ENCODE data around the gene HCK.
"Not testable (repeated sequence)": the region's sequence is repeated elsewhere in the genome, so short reads cannot be mapped to it uniquely, and the experiment has no call there.

GRCh38 chr20:32121908-32122307 is 69.9 kb downstream of the HCK start:
- TF ChIP-seq, protein P1, sequence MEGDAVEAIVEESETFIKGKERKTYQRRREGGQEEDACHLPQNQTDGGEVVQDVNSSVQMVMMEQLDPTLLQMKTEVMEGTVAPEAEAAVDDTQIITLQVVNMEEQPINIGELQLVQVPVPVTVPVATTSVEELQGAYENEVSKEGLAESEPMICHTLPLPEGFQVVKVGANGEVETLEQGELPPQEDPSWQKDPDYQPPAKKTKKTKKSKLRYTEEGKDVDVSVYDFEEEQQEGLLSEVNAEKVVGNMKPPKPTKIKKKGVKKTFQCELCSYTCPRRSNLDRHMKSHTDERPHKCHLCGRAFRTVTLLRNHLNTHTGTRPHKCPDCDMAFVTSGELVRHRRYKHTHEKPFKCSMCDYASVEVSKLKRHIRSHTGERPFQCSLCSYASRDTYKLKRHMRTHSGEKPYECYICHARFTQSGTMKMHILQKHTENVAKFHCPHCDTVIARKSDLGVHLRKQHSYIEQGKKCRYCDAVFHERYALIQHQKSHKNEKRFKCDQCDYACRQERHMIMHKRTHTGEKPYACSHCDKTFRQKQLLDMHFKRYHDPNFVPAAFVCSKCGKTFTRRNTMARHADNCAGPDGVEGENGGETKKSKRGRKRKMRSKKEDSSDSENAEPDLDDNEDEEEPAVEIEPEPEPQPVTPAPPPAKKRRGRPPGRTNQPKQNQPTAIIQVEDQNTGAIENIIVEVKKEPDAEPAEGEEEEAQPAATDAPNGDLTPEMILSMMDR (conservative IDR thresholded peaks at IDR 0.05 in 1 of 2, IDR thresholded peaks at IDR 0.05 in 1 of 2; ENCODE audit: extremely low read depth in 1 of 2, insufficient read depth in 1 of 2, low read depth in 1 of 2, low read length in 2 of 2): not testable (repeated sequence)
- TF ChIP-seq EZH2 (IDR thresholded peaks at IDR 0.05; ENCODE audit: borderline replicate concordance, low read length): not testable (repeated sequence)

Data from mammary epithelial cell (primary cell).